ENCODE data around the gene SMG9.

The SMG9 gene

GRCh38 chr19:43786665-43787064 is 31.9 kb upstream of the SMG9 start:
- Histone ChIP-seq H3K27me3 (ENCODE audit: control insufficient read depth, insufficient read depth, low read length) (peaks cover 3% of the 10 kb centered on the region), H3K4me3 (ENCODE audit: low read depth, low read length) (no peak overlapping the region), H3K9me3 (ENCODE audit: control insufficient read depth, insufficient read depth, low read length) (no peaks in the 10 kb centered on the region), H3K9ac (ENCODE audit: low read depth, low read length) (no peak overlapping the region), H3K36me3 (ENCODE audit: control insufficient read depth, insufficient read depth, low read length) (no peaks in the 10 kb centered on the region), H3K4me1 (ENCODE audit: control insufficient read depth, insufficient read depth, low read length) (no peaks in the 10 kb centered on the region)

GRCh38 chr19:43784981-43785808 is 30.4 kb upstream of the SMG9 start:
- H3K9me3 ChIP-seq (ENCODE audit: control insufficient read depth, insufficient read depth, low read length), result no peaks in the 10 kb centered on the region
- H3K27me3 ChIP-seq (ENCODE audit: control insufficient read depth, insufficient read depth, low read length), result peaks cover 3% of the 10 kb centered on the region
- H3K4me1 ChIP-seq (ENCODE audit: control insufficient read depth, insufficient read depth, low read length), result no peaks in the 10 kb centered on the region
- H3K9ac ChIP-seq (ENCODE audit: low read depth, low read length), result no peak overlapping the region
- no peaks in the 10 kb centered on the region for H3K36me3 ChIP-seq (ENCODE audit: control insufficient read depth, insufficient read depth, low read length)
- no peak overlapping the region for H3K4me3 ChIP-seq (ENCODE audit: low read depth, low read length)

- no peak overlapping the region for H3K9ac ChIP-seq (ENCODE audit: low read depth, low read length)
- H3K27me3 ChIP-seq (ENCODE audit: control insufficient read depth, insufficient read depth, low read length), result peaks cover 3% of the 10 kb centered on the region
- no peaks in the 10 kb centered on the region for H3K9me3 ChIP-seq (ENCODE audit: control insufficient read depth, insufficient read depth, low read length)
- no peak overlapping the region for H3K4me3 ChIP-seq (ENCODE audit: low read depth, low read length)
- H3K4me1 ChIP-seq (ENCODE audit: control insufficient read depth, insufficient read depth, low read length), result peaks cover 6% of the 10 kb centered on the region
- no peaks in the 10 kb centered on the region for H3K36me3 ChIP-seq (ENCODE audit: control insufficient read depth, insufficient read depth, low read length)
Observed at GRCh38 chr19:43784241-43784980, 29.6 kb upstream of the SMG9 start.

DNA sequence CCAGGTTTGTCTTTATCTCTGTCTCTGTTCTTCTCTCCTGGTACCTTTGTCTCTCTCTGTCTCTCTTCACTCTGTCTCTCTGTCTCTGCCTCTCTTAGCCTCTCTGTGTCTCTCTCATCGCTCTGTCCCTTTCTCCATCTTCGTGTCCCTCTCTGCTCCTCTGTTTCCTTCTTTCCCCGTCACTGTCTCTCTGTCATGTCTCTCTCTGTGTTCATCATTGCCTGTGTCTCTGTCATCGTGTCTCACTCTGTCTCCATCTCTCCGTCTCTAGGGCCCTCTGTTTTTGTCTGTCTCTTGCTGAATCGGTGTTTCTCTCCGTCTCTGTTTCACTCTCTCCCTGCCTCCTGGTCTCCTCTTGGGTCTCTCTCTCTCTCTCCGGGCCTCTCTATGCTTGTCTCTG is 28.9 kb upstream of the SMG9 start:
- H3K9ac ChIP-seq (ENCODE audit: low read depth, low read length), result no peak overlapping the region
- no peaks in the 10 kb centered on the region for H3K9me3 ChIP-seq (ENCODE audit: control insufficient read depth, insufficient read depth, low read length)
- no peaks in the 10 kb centered on the region for H3K36me3 ChIP-seq (ENCODE audit: control insufficient read depth, insufficient read depth, low read length)
- H3K27me3 ChIP-seq (ENCODE audit: control insufficient read depth, insufficient read depth, low read length), result peaks cover 3% of the 10 kb centered on the region
- peaks cover 7% of the 10 kb centered on the region for H3K4me1 ChIP-seq (ENCODE audit: control insufficient read depth, insufficient read depth, low read length)
- no peak overlapping the region for H3K4me3 ChIP-seq (ENCODE audit: low read depth, low read length)

- H3K9me3 ChIP-seq (ENCODE audit: control insufficient read depth, insufficient read depth, low read length), result no peaks in the 10 kb centered on the region
- H3K36me3 ChIP-seq (ENCODE audit: control insufficient read depth, insufficient read depth, low read length), result no peaks in the 10 kb centered on the region
- H3K4me3 ChIP-seq (ENCODE audit: low read depth, low read length), result no peak overlapping the region
- H3K27me3 ChIP-seq (ENCODE audit: control insufficient read depth, insufficient read depth, low read length), result peaks cover 3% of the 10 kb centered on the region
- H3K9ac ChIP-seq (ENCODE audit: low read depth, low read length), result no peak overlapping the region
- H3K4me1 ChIP-seq (ENCODE audit: control insufficient read depth, insufficient read depth, low read length), result peaks cover 10% of the 10 kb centered on the region
Observed at GRCh38 chr19:43782689-43783231, 28.0 kb upstream of the SMG9 start.

GRCh38 chr19:43782311-43782660 is 27.5 kb upstream of the SMG9 start:
- H3K9ac ChIP-seq (ENCODE audit: low read depth, low read length), result no peak overlapping the region
- no peak overlapping the region for H3K4me3 ChIP-seq (ENCODE audit: low read depth, low read length)
- H3K4me1 ChIP-seq (ENCODE audit: control insufficient read depth, insufficient read depth, low read length), result peaks cover 11% of the 10 kb centered on the region

DNA sequence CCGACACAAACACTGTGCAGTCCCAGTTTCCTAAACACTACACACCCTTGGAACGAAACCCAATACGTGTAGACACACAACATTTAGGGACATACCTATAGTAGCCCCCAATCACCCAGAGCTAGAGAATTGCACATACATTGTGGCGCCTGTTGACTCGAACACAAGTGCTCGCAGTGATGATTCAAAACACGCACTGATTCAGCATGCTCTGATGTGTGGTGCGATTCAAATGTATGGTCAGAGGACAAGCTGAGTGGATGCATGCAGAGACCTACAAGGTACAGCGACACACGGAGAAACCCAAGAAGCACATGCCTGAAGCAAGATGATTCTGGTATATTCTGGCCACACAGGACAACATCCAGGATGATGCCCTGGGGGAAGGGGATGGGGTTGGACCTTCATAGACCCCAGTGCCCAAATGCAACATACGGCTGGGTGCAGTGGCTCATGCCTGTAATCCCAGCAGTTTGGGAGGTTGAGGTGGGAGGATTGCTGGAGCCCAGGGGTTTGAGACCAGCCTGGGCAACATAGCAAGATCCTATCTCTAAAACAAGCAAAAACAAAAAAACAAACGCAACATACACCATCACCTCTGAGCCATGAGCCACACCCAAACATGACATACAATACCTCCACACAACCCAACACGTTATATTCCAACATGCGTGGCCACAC is 27.0 kb upstream of the SMG9 start:
- Histone ChIP-seq H3K4me3 (ENCODE audit: low read depth, low read length) (no peak overlapping the region), H3K4me1 (ENCODE audit: control insufficient read depth, insufficient read depth, low read length) (peaks cover 13% of the 10 kb centered on the region), H3K9ac (ENCODE audit: low read depth, low read length) (no peak overlapping the region)

More at GRCh38 chr19:43782311-43782660, 27.5 kb upstream of the SMG9 start:
- Histone ChIP-seq H3K36me3 (ENCODE audit: control insufficient read depth, insufficient read depth, low read length) (no peaks in the 10 kb centered on the region), H3K27me3 (ENCODE audit: control insufficient read depth, insufficient read depth, low read length) (peaks cover 3% of the 10 kb centered on the region), H3K9me3 (ENCODE audit: control insufficient read depth, insufficient read depth, low read length) (no peaks in the 10 kb centered on the region)

DNA sequence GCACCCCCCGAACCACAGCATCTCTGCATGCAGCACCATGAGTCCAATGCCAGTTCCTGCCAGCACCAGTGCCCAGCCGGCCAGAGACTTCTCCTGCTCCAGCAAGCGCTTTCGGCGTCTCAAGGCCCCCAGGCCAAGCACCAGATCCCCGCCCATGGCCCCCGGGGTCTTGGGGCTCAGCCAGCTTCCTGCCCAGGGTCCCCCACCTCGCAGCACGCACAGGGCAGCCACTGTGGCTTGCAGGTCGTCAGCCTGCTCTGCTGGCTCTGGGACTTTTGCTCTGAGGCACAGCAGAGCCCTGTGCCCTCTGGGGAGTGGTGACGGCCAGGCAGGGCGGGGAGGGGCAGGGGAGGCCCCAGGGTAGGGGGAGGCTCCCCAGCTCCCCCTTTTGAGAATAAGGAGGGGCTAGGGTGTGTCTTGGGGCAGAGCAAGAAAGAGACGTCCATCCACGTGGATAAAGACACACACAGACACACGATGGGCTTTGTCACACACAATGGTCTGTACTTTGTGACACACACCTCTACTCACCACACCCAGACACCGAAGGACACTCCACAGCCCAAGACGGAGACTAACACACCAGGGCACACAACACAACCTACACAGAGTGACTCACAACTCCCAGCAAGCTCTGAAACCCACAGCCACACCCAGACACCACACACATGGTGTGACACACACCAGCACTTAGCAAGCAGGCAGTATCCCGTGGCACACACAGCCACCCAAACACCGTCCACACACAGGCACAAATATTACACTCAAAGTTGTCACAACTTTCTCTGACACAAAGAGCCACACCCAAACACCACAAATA is 26.2 kb upstream of the SMG9 start, which contains the start of gene KCNN4:
KCNN4 (minus strand) TSS at position 268 of the 820 bp plus-strand sequence; CDS start at position 156, 112 bp downstream.
- no peak within 1 kb of the TSS for H3K4me3 ChIP-seq (ENCODE audit: low read depth, low read length)
- H3K9me3 ChIP-seq (ENCODE audit: control insufficient read depth, insufficient read depth, low read length), result no peaks in the 10 kb centered on the region
- H3K36me3 ChIP-seq (ENCODE audit: control insufficient read depth, insufficient read depth, low read length), result no peaks in the 10 kb centered on the region
- H3K9ac ChIP-seq (ENCODE audit: low read depth, low read length), result no peak within 1 kb of the TSS
- H3K27me3 ChIP-seq (ENCODE audit: control insufficient read depth, insufficient read depth, low read length), result peaks cover 3% of the 10 kb centered on the region
- peaks cover 16% of the 10 kb centered on the region for H3K4me1 ChIP-seq (ENCODE audit: control insufficient read depth, insufficient read depth, low read length)

More for the DNA sequence above, 27.0 kb upstream of the SMG9 start:
- H3K36me3 ChIP-seq (ENCODE audit: control insufficient read depth, insufficient read depth, low read length), result no peaks in the 10 kb centered on the region
- peaks cover 3% of the 10 kb centered on the region for H3K27me3 ChIP-seq (ENCODE audit: control insufficient read depth, insufficient read depth, low read length)
- H3K9me3 ChIP-seq (ENCODE audit: control insufficient read depth, insufficient read depth, low read length), result no peaks in the 10 kb centered on the region

- Histone ChIP-seq H3K9ac (ENCODE audit: low read depth, low read length) (no peak overlapping the region), H3K4me3 (ENCODE audit: low read depth, low read length) (no peak overlapping the region), H3K9me3 (ENCODE audit: control insufficient read depth, insufficient read depth, low read length) (no peaks in the 10 kb centered on the region), H3K4me1 (ENCODE audit: control insufficient read depth, insufficient read depth, low read length) (peaks cover 16% of the 10 kb centered on the region), H3K36me3 (ENCODE audit: control insufficient read depth, insufficient read depth, low read length) (no peaks in the 10 kb centered on the region), H3K27me3 (ENCODE audit: control insufficient read depth, insufficient read depth, low read length) (peaks cover 12% of the 10 kb centered on the region)
Observed at GRCh38 chr19:43779820-43780219, 25.1 kb upstream of the SMG9 start.

GRCh38 chr19:43779147-43779819 is 24.5 kb upstream of the SMG9 start:
- Histone ChIP-seq H3K9ac (ENCODE audit: low read depth, low read length) (no peak overlapping the region), H3K36me3 (ENCODE audit: control insufficient read depth, insufficient read depth, low read length) (no peaks in the 10 kb centered on the region), H3K4me1 (ENCODE audit: control insufficient read depth, insufficient read depth, low read length) (peaks cover 16% of the 10 kb centered on the region), H3K9me3 (ENCODE audit: control insufficient read depth, insufficient read depth, low read length) (no peaks in the 10 kb centered on the region), H3K27me3 (ENCODE audit: control insufficient read depth, insufficient read depth, low read length) (peaks cover 14% of the 10 kb centered on the region), H3K4me3 (ENCODE audit: low read depth, low read length) (no peak overlapping the region)

Data from iPS-15b (cell line).